Effector memory CD4-positive, alpha-beta T cell (primary cell): ENCODE data around the gene NACC2.
"Not testable (repeated sequence)": the region's sequence is repeated elsewhere in the genome, so short reads cannot be mapped to it uniquely, and the experiment has no call there.

Experiments used
- DNase-seq, 3 donors: peaks; one replicate each; pipeline ENCODE4 v3.0.0-alpha.2; 2020
- H3K27ac ChIP-seq: 2 replicates; pipeline ENCODE4 v1.7.0; 2013; ENCODE audit warnings: mild to moderate bottlenecking, low read length, moderate library complexity; ENCODE audit not compliant: insufficient read depth, poor library complexity, severe bottlenecking
- H3K27me3 ChIP-seq: replicated peaks from 2 replicates; pipeline ENCODE4 v1.7.0; 2013; ENCODE audit warnings: mild to moderate bottlenecking, low read length; ENCODE audit not compliant: insufficient read depth, control insufficient read depth, poor library complexity, severe bottlenecking
- H3K36me3 ChIP-seq: 2 replicates; pipeline ENCODE4 v1.7.0; 2013; ENCODE audit warnings: mild to moderate bottlenecking, low read length, moderate library complexity; ENCODE audit not compliant: control insufficient read depth, insufficient read depth
- H3K4me1 ChIP-seq: 2 replicates; pipeline ENCODE4 v1.7.0; 2013; ENCODE audit warnings: low read length, mild to moderate bottlenecking; ENCODE audit not compliant: control insufficient read depth, insufficient read depth, poor library complexity, severe bottlenecking
- H3K4me3 ChIP-seq: 2 replicates; pipeline ENCODE4 v1.7.0; 2013; ENCODE audit warnings: low read length, low read depth, mild to moderate bottlenecking; ENCODE audit not compliant: insufficient read depth, poor library complexity, severe bottlenecking
- H3K9me3 ChIP-seq: 2 replicates; pipeline ENCODE4 v1.7.0; 2013; ENCODE audit warnings: mild to moderate bottlenecking, low read length, moderate library complexity; ENCODE audit not compliant: control insufficient read depth

NACC2 gene

DNA sequence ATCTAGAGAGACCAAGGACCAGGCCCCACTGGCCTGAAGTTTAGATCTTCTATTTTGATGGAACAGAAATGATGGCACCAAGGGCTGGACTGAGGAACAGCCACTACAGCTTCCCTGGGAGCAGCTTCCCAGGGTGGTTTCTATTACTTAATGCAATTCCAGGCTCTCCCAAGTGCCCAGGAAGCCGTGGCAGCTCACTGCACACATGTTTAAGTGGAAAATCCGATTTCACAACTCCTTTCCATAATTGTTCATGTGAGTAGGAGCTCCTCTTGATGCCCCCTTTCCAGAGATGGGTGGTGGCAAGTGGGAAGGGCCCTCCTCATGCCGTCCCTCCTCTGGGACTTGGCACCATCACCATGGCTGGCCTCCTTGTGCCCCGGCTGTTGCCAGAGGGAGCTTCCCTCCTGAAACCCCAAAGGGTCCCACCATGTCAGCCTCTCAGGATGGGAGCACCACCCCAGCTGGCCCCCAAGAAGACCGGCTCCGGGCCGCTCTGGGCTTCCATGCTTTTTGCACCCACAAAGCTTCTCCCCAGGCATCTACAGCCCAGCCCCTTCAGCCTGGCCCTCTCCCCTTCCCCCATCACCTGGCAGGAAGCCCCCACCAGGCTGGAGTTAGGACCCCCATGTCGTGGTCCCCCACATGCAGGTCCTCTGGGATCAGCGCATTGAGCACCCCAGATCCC is 124.8 kb downstream of the NACC2 start:
- Histone ChIP-seq H3K4me3 (no peak overlapping the region), H3K27me3 (no peaks in the 10 kb centered on the region), H3K9me3 (no peaks in the 10 kb centered on the region), H3K4me1 (peaks cover 6% of the 10 kb centered on the region), H3K27ac (no peak overlapping the region), H3K36me3 (no peaks in the 10 kb centered on the region)
- no peak for DNase-seq

DNA sequence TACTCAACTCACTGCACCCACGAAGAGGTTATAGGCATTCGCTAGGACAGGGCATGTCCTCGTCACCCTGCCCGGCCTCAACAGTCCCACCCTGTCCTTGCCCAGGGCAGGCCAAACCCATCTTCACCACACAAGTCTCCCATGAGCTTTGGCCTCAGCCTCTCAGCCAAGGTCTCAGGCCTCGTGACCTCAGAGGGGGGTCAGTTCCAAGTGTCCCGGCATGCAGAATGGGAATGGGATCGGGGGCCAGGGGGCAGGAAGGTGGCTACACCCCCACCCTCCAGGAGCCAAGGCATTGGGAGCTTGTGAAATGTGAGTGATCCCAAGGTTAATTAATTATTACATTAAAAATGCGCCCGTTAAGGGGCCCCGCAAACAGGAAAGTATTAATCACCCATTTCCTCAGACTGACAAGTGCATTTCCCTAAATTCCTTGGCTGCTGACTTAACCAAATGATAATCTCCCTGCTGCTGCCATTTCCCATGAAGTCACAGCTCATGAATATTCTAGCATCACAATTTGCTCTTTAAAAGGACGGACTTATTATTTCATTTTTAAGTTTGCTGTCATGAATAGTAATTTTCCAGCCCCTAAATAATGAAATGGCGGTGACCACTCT is 125.9 kb downstream of the NACC2 start:
- H3K27me3 ChIP-seq: no peaks in the 10 kb centered on the region
- H3K27ac ChIP-seq: no peak overlapping the region
- H3K9me3 ChIP-seq: no peaks in the 10 kb centered on the region
- peaks cover 6% of the 10 kb centered on the region for H3K4me1 ChIP-seq
- no peak for DNase-seq
- H3K4me3 ChIP-seq: no peak overlapping the region
- no peaks in the 10 kb centered on the region for H3K36me3 ChIP-seq

DNA sequence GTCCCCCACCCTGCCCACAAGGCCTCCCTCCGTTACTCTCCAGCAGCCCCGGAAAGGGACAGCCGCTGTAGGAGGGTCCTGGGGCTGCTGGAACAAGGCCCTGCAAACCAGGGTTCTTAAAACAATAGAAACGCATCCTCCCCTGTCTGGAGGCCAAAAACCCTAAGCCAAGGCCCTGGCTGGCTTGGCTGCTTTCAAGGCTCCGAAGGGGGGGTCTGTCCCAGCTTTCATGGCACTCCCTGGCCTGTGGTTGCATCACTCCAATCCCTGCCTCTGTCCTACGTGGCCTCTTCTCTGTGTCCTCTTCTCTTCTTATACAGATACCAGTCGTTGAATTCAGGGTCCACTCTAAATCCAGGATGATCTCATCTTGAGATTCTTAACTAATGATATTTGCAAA is 126.5 kb downstream of the NACC2 start:
- H3K27ac ChIP-seq: no peak overlapping the region
- H3K36me3 ChIP-seq: no peaks in the 10 kb centered on the region
- H3K4me1 ChIP-seq: peaks cover 6% of the 10 kb centered on the region
- no peak for DNase-seq
- no peak overlapping the region for H3K4me3 ChIP-seq
- H3K9me3 ChIP-seq: no peaks in the 10 kb centered on the region
- H3K27me3 ChIP-seq: no peaks in the 10 kb centered on the region

DNA sequence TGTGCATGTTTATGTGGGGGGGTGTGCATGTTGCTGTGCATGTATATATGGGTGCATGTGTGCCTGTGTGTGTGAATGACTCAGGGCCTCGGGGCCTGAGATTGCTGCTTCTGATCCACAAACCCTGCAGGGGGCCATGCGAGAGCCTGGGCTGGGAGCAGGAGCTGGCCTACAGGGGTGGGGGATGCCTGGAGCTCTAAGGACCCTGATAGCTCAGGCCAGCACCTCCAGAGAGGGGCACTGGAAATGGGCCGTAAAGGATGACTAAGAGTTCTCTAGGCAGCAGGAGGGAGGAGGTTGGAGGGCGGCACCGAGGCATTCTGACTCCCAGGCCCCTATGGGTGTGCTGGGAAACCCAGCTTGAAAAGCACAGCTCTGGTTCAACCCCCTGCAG is 127.0 kb downstream of the NACC2 start:
- Histone ChIP-seq H3K4me3 (no peak overlapping the region), H3K27ac (no peak overlapping the region), H3K9me3 (no peaks in the 10 kb centered on the region), H3K27me3 (no peaks in the 10 kb centered on the region), H3K36me3 (no peaks in the 10 kb centered on the region), H3K4me1 (peaks cover 6% of the 10 kb centered on the region)
- DNase-seq: no peak

DNA sequence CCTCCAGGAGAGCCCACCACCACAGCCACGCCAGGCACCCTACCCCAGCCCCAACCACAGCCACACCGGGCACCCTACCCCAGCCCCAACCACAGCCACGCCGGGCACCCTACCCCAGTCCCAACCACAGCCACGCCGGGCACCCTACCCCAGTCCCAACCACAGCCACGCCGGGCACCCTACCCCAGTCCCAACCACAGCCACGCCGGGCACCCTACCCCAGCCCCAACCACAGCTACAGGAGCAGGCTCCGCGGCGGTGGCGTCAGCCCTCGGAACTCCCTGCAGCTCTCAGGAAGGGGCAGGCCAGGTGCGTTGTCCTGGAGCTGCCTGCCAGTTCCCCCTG is 128.2 kb downstream of the NACC2 start:
- not testable (repeated sequence) for H3K4me3 ChIP-seq, H3K27me3 ChIP-seq, H3K36me3 ChIP-seq, H3K4me1 ChIP-seq, H3K27ac ChIP-seq, H3K9me3 ChIP-seq, DNase-seq

DNA sequence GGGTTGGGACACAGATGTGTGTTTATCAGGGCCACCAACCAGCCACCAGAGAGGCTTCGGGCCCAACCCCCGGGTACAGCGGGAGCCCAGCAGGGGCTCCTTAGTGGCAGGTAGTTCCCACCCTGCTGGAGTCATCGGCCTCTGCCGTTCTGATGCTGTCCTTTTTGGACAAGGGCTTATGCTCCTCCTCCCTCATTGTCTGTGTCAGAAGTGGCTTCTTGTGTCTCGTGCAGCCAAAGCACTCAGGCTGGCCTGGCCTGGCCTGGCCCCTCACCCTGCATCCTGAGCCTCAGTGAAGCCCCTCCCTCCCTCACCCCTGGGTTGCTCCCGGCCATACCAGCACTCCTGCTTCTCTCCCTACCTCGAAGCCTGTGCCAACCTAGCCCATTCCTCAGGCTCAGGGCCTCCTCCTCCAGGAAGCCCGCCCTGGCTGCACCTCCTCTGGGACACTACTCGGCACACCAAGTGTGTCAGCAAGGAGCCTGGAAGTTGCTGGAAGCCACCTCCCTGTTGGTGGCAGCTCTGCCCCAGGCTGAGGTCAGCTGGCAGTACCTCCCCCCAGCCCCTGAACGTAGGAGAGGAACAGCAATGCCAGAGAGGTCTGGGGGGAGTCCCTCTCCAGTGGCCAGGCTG is 129.8 kb downstream of the NACC2 start:
- no peaks in the 10 kb centered on the region for H3K9me3 ChIP-seq
- H3K4me3 ChIP-seq: no peak overlapping the region
- no peaks in the 10 kb centered on the region for H3K27me3 ChIP-seq
- H3K36me3 ChIP-seq: no peaks in the 10 kb centered on the region
- peaks cover 13% of the 10 kb centered on the region for H3K4me1 ChIP-seq
- H3K27ac ChIP-seq: no peak overlapping the region
- DNase-seq: no peak

DNA sequence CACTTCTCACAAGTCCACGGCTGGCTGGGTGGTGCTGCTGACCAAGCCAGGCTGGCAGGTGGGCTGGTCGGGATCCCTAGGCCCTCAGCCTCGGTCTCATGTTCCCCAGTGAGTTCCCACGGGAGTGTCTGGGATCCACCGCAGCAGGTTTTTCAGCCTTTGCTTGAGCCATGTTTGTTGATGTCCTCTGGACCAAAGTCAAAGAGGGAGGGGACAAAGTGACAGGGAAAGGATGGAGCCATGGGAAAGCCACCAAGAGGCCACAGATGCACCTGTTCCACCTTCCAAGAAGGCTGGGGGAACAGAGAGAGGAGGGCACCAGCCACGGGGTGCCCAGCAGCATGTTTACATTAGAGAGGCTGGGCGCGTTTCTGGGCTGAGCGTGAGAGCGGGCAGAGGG is 131.2 kb downstream of the NACC2 start:
- Histone ChIP-seq H3K36me3 (no peaks in the 10 kb centered on the region), H3K27ac (no peak overlapping the region), H3K4me1 (peaks cover 17% of the 10 kb centered on the region), H3K9me3 (no peaks in the 10 kb centered on the region), H3K27me3 (no peaks in the 10 kb centered on the region), H3K4me3 (no peak overlapping the region)
- DNase-seq: no peak

DNA sequence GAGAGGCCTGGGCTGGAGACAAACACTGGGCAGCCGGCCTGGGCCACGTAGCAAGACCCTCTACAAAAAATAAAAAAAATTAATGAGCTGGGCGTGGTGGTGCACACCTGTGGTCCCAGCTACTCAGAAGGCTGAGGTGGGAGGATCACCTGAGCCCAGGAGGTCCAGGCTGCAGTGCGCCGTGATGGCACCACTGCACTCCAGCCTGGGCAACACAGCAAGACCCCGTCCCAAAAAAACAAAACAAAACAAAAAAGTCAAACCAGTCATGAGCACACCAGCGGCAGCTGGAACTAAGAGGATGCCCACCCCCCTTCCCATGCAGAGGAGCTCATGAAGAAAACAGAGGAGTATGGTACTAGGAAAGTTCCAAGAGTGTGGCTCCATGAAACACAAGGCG is 131.8 kb downstream of the NACC2 start:
- Histone ChIP-seq H3K36me3 (no peaks in the 10 kb centered on the region), H3K27ac (no peak overlapping the region), H3K4me1 (peaks cover 17% of the 10 kb centered on the region), H3K4me3 (no peak overlapping the region), H3K27me3 (no peaks in the 10 kb centered on the region), H3K9me3 (no peaks in the 10 kb centered on the region)
- no peak for DNase-seq

DNA sequence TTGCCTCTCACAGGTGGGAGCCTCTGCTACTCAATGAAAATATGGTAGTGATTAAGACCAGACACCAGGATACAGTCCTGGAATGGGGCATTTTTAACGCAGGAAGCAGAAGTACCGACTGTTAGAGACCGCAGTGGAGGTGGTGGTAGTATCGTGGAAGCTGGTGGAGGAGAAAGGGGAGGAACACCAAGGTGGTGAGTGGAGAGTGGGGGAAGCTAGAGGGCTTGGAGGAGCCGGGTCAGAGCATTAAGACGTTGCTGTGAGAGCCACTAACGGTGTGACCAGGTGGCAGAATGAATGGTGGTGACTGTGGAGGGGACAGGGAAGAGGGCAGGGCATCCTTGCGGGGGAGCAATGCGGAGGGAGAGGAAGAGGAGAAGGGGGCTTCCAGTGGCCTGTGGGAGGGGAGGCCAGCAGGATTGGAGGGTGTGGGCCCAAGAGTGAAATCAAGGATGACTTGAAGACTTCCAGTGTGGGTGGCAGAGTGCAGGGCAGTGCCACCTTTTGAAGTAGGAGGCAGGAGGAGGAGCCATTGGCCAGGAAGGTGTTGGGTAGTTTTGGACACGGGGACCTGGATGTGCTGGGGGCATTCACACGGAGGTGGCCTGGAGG is 132.3 kb downstream of the NACC2 start:
- Histone ChIP-seq H3K9me3 (no peaks in the 10 kb centered on the region), H3K27me3 (no peaks in the 10 kb centered on the region), H3K27ac (no peak overlapping the region), H3K4me1 (peaks cover 16% of the 10 kb centered on the region), H3K36me3 (no peaks in the 10 kb centered on the region), H3K4me3 (no peak overlapping the region)
- no peak for DNase-seq
